IMR-90 (cell line): ENCODE data around the gene TAS2R3. TPM values are rescaled to one million over a fixed set of nuclear protein-coding genes. Genes with fewer than 3 reads are reported as not detected.

Experiments
- ATAC-seq: fragments of 200-7000 bp; cut with Tn5 transposase; 2 replicates; pipeline ENCODE4 v1.9.1; 2020; ENCODE audit warnings: low read depth, mild to moderate bottlenecking, moderate library complexity
- BruUV-seq: library from RNA; stranded (reverse); fragments of 400-500 nt; replicated peaks from 2 replicates; lab custom pipeline; 2021; lab: Mats Ljungman, UMichigan
- CTCF ChIA-PET: fragments of 300-600 bp; formaldehyde crosslinking; extraction: SDS; loops from one replicate; lab custom pipeline; 2021; ENCODE audit warnings: antibody characterized with exemption; lab: Yijun Ruan, JAX
- POLR2A ChIA-PET: fragments of 300-600 bp; sonication (Branson Sonifier 250); formaldehyde crosslinking; loops from one replicate; lab custom pipeline; 2022; ENCODE audit warnings: antibody characterized with exemption; ENCODE audit not compliant: unreplicated experiment; lab: Charles Lee
- DNase-seq: peaks from one replicate; pipeline ENCODE4 v3.0.0; 2013
- H2AFZ ChIP-seq: replicated peaks from 2 replicates; pipeline ENCODE3; 2013; ENCODE audit warnings: low read length, mild to moderate bottlenecking; ENCODE audit not compliant: poor library complexity
- H2AK5ac ChIP-seq: 2 replicates; pipeline ENCODE4 v1.6.1; 2013; ENCODE audit warnings: low read depth, low read length, inconsistent platforms
- H2AK9ac ChIP-seq: replicated peaks from 2 replicates; pipeline ENCODE3; 2013; ENCODE audit warnings: mild to moderate bottlenecking, low read depth, low read length, moderate library complexity; ENCODE audit not compliant: poor library complexity
- H2BK120ac ChIP-seq: 2 replicates; pipeline ENCODE4 v1.6.1; 2013; ENCODE audit warnings: low read depth, low read length, inconsistent platforms
- H2BK15ac ChIP-seq: 3 replicates; pipeline ENCODE4 v1.6.1; 2013; ENCODE audit warnings: low read depth, low read length, inconsistent platforms
- H2BK20ac ChIP-seq: 2 replicates; pipeline ENCODE4 v1.6.1; 2013; ENCODE audit warnings: low read depth, mild to moderate bottlenecking, inconsistent platforms, low read length, moderate library complexity
- H2BK5ac ChIP-seq: 2 replicates; pipeline ENCODE4 v1.6.1; 2013; ENCODE audit warnings: mild to moderate bottlenecking, low read depth, low read length, inconsistent platforms; ENCODE audit not compliant: poor library complexity, severe bottlenecking
- H3K14ac ChIP-seq: replicated peaks from 2 replicates; pipeline ENCODE4 v1.6.1; 2013; ENCODE audit warnings: low read depth, low read length, inconsistent platforms
- H3K18ac ChIP-seq: 2 replicates; pipeline ENCODE4 v1.6.1; 2013; ENCODE audit warnings: low read depth, low read length, control low read depth
- H3K23ac ChIP-seq: 2 replicates; pipeline ENCODE4 v1.6.1; 2013; ENCODE audit warnings: low read depth, low read length, inconsistent platforms
- H3K27ac ChIP-seq: 2 replicates; pipeline ENCODE4 v1.5.1; 2013; ENCODE audit warnings: mild to moderate bottlenecking, control low read depth, low read length; ENCODE audit not compliant: insufficient read depth
- H3K27me3 ChIP-seq: 2 replicates; pipeline ENCODE4 v1.6.1; 2013; ENCODE audit warnings: low read length; ENCODE audit not compliant: control insufficient read depth, insufficient read depth
- H3K36me3 ChIP-seq: 2 replicates; pipeline ENCODE4 v1.6.1; 2013; ENCODE audit warnings: low read length, mixed read lengths; ENCODE audit not compliant: control insufficient read depth, insufficient read depth
- H3K4ac ChIP-seq: 2 replicates; pipeline ENCODE4 v1.6.1; 2013; ENCODE audit warnings: low read depth, low read length, inconsistent platforms
- H3K4me1 ChIP-seq: 2 replicates; pipeline ENCODE4 v1.6.1; 2013; ENCODE audit warnings: low read length, mixed read lengths; ENCODE audit not compliant: control insufficient read depth, insufficient read depth
- H3K4me2 ChIP-seq: 2 replicates; pipeline ENCODE4 v1.6.1; 2013; ENCODE audit warnings: low read depth, mild to moderate bottlenecking, control low read depth, low read length, moderate library complexity
- H3K4me3 ChIP-seq: 2 replicates; pipeline ENCODE4 v1.5.1; 2013; ENCODE audit warnings: low read depth, mild to moderate bottlenecking, control low read depth, low read length, moderate library complexity; ENCODE audit not compliant: insufficient read depth
- H3K56ac ChIP-seq: 2 replicates; pipeline ENCODE4 v1.6.1; 2013; ENCODE audit warnings: low read length, inconsistent platforms; ENCODE audit not compliant: insufficient read depth; ENCODE audit errors: extremely low read depth
- H3K79me1 ChIP-seq, 2 experiments: 2 replicates each; pipeline ENCODE4 v1.6.1; 2013; ENCODE audit warnings: low read length in 2 of 2, inconsistent platforms in 1 of 2, low read depth in 1 of 2
- H3K9ac ChIP-seq: 2 replicates; pipeline ENCODE4 v1.6.1; 2013; ENCODE audit warnings: low read depth, low read length, control low read depth
- H3K9me1 ChIP-seq: 2 replicates; pipeline ENCODE4 v1.6.1; 2013; ENCODE audit warnings: low read length, inconsistent platforms; ENCODE audit not compliant: insufficient read depth
- H3K9me3 ChIP-seq: 2 replicates; pipeline ENCODE4 v1.6.1; 2013; ENCODE audit warnings: low read length; ENCODE audit not compliant: control insufficient read depth, insufficient read depth
- H4K20me1 ChIP-seq: 2 replicates; pipeline ENCODE4 v1.6.1; 2013; ENCODE audit warnings: low read length, inconsistent platforms; ENCODE audit not compliant: insufficient read depth
- H4K5ac ChIP-seq: 2 replicates; pipeline ENCODE4 v1.6.1; 2013; ENCODE audit warnings: mild to moderate bottlenecking, low read depth, low read length, control low read depth
- H4K8ac ChIP-seq, 2 experiments: 2 replicates each; pipeline ENCODE4 v1.6.1; 2013; ENCODE audit warnings: low read depth in 2 of 2, low read length in 2 of 2, control low read depth in 1 of 2, inconsistent platforms in 1 of 2
- H4K91ac ChIP-seq: 2 replicates; pipeline ENCODE4 v1.6.1; 2013; ENCODE audit warnings: low read depth, low read length, inconsistent platforms; ENCODE audit not compliant: insufficient read depth
- BHLHE40 ChIP-seq: fragments of 150-350 bp; IDR thresholded peaks from 2 replicates; pipeline ENCODE4 v1.6.1; 2016; ENCODE audit warnings: mild to moderate bottlenecking, low read depth, low read length
- CEBPB ChIP-seq: IDR thresholded peaks from 2 replicates; pipeline ENCODE4 v1.6.1; 2012; ENCODE audit warnings: low read depth, low read length, improper control_type of control experiment
- CHD1 ChIP-seq: IDR thresholded peaks from 2 replicates; pipeline ENCODE4 v1.6.1; 2012; ENCODE audit warnings: low read depth, low read length, improper control_type of control experiment
- FOS ChIP-seq: fragments of 150-350 bp; IDR thresholded peaks from 2 replicates; pipeline ENCODE4 v1.6.1; 2016; ENCODE audit warnings: low read depth, low read length
- MAFK ChIP-seq: IDR thresholded peaks from 2 replicates; pipeline ENCODE4 v1.6.1; 2012; ENCODE audit warnings: low read depth, low read length, improper control_type of control experiment
- MAZ ChIP-seq: IDR thresholded peaks from 2 replicates; pipeline ENCODE4 v1.6.1; 2012; ENCODE audit warnings: low read depth, mild to moderate bottlenecking, low read length, improper control_type of control experiment, moderate library complexity, borderline replicate concordance
- MXI1 ChIP-seq: IDR thresholded peaks from 2 replicates; pipeline ENCODE4 v1.6.1; 2012; ENCODE audit warnings: low read depth, mild to moderate bottlenecking, low read length, moderate library complexity, borderline replicate concordance
- NFE2L2 ChIP-seq: fragments of 150-350 bp; IDR thresholded peaks from 2 replicates; pipeline ENCODE4 v1.6.1; 2016; ENCODE audit warnings: low read depth, mild to moderate bottlenecking, low read length
- POLR2A ChIP-seq: IDR thresholded peaks from 2 replicates; pipeline ENCODE4 v1.6.1; 2012; ENCODE audit warnings: mild to moderate bottlenecking, low read depth, low read length
- RAD21 ChIP-seq: IDR thresholded peaks from 2 replicates; pipeline ENCODE4 v1.6.1; 2012; ENCODE audit warnings: low read length, improper control_type of control experiment
- RCOR1 ChIP-seq: IDR thresholded peaks from 2 replicates; pipeline ENCODE4 v1.6.1; 2012; ENCODE audit warnings: mild to moderate bottlenecking, low read length, improper control_type of control experiment; ENCODE audit not compliant: insufficient replicate concordance
- RFX5 ChIP-seq: IDR thresholded peaks from 2 replicates; pipeline ENCODE4 v1.8.0; 2012; ENCODE audit warnings: low read depth, mild to moderate bottlenecking, low read length, moderate library complexity
- WGBS, 2 experiments: methylation state at CpG; one replicate each; pipeline versions ENCODE4 v1.1.5 to v1.1.7; 2013; ENCODE audit warnings: missing lambda C conversion rate in 2 of 2; ENCODE audit not compliant: insufficient read length in 1 of 2; ENCODE audit errors: extremely low coverage in 2 of 2; 5-methylcytosine and 5-hydroxymethylcytosine counted together
- dilution Hi-C: fragments of 300-500 bp; cut with HindIII; formaldehyde crosslinking; loops from one replicate; pipeline ENCODE4 v1.14.3; 2018; ENCODE audit warnings: low sequenced_read_pairs; ENCODE audit not compliant: unreplicated experiment
- in situ Hi-C: fragments of 300-500 bp; cut with MboI; formaldehyde crosslinking; loops from 3 replicates; pipeline ENCODE4 v1.14.3; 2019; ENCODE audit warnings: low sequenced_read_pairs, inconsistent platforms, mixed read lengths
- intact Hi-C: fragments of 100-400 bp; cut with micrococcal nuclease; formaldehyde crosslinking; loops from 2 replicates; pipeline ENCODE4 v1.10.0; 2022
- polyA plus RNA-seq, 3 experiments: library from polyadenylated mRNA; depleted of rRNA; stranded (reverse); fragments of >200 nt; gene quantifications; 2 replicates each; pipeline ENCODE4 v1.2.3, GENCODE V29; 2012; ENCODE audit warnings: low replicate concordance in 1 of 3
- total RNA-seq: library from RNA; depleted of rRNA; stranded (reverse); fragments of >200 nt; gene quantifications from 2 replicates; pipeline ENCODE4 v1.2.3, GENCODE V29; 2012
- TF ChIP-seq, protein P1 (sequence below): fragments of 150-350 bp; IDR thresholded peaks from 2 replicates; pipeline ENCODE4 v1.6.1; 2017; ENCODE audit warnings: mild to moderate bottlenecking, antibody characterized with exemption, low read length, low read depth
- TF ChIP-seq, protein P2 (sequence below): fragments of 150-350 bp; IDR thresholded peaks from 2 replicates; pipeline ENCODE4 v1.6.1; 2016; ENCODE audit warnings: low read depth, mild to moderate bottlenecking, low read length, moderate library complexity, borderline replicate concordance
- TF ChIP-seq, protein P3 (sequence below): conservative IDR thresholded peaks from 2 replicates; pipeline ENCODE4 v1.5.1; 2012; ENCODE audit warnings: mild to moderate bottlenecking, low read depth, low read length, improper control_type of control experiment

Gene TAS2R3
- total and polyA plus RNA-seq, 2 of the 4 experiments (the other 2 are of a cell fraction): 0.72 TPM; not detected in 1

DNA sequence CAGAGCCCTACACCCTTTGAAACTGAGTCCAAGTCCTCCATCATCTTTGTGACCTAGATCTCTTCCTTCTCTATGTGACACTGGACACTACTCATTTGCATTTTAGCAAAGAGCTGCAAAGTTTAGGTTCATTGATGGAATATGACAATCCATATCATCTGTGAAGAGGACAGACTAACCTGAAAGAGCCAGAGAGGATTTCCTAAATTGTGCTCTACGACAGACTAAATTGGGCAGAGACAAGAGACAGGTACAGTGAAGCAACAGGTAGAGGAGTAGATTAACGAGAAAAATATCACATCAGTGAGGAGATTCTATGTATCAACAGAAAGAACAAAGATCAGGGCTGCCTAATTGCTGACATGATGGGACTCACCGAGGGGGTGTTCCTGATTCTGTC, at the start of gene TAS2R3 (continued):
- no peak for TF ChIP-seq FOS
- TF ChIP-seq MAZ: no peak

DNA sequence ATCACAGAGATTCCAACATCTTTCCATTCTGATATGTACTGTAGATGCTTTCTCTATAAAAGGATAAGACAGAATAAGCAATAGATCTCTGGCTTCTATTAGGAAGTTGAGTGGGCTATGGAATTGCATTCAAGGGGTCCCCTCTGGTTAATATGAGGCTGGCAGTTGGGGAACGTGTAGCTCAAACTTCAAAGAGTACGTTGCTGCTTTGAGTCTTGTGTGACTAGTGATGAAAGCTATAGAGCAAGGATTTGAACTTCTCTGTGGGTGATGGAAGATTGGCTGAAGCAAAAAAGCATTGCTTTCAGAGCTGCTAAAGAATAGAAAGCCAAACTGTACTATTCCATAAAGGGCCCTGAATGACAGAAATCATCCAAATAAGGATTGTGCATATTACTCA, 49.3 kb upstream of the TAS2R3 start:
- no CpG with 5 or more reads among the region's 2 CpGs for WGBS, 2 experiments
- Histone ChIP-seq H2AK5ac (no peak overlapping the region), H3K36me3 (no peaks in the 10 kb centered on the region), H3K4me3 (no peak overlapping the region), H3K79me1 (no peaks in the 10 kb centered on the region), H2AFZ (no peak overlapping the region), H3K4me1 (no peaks in the 10 kb centered on the region), H3K9me1 (no peaks in the 10 kb centered on the region), H3K4me2 (no peak overlapping the region), H3K14ac (no peak overlapping the region), H2BK5ac (no peak overlapping the region), H2BK120ac (no peak overlapping the region), H4K5ac (no peak overlapping the region), H3K27me3 (no peaks in the 10 kb centered on the region), H3K4ac (no peak overlapping the region), H4K20me1 (no peaks in the 10 kb centered on the region), H3K27ac (no peak overlapping the region), H2AK9ac (no peak overlapping the region), H3K18ac (no peak overlapping the region), H3K23ac (no peak overlapping the region), H2BK20ac (no peak overlapping the region), H3K56ac (no peak overlapping the region), H3K9ac (no peak overlapping the region), H2BK15ac (no peak overlapping the region), H4K8ac (no peak overlapping the region), H4K91ac (no peak overlapping the region), H3K9me3 (no peaks in the 10 kb centered on the region)
- CTCF ChIA-PET: interaction anchor here (1.2 kb wide), 1 partner anchor 64 kb away, joined by 3 read pairs; no protein-coding TSS in a partner anchor
- POLR2A ChIA-PET: no interaction called here
- in situ Hi-C loops (no loop called here), dilution Hi-C loops (no loop called here), intact Hi-C loops (no loop called here)
- DNase-seq (no peak), ATAC-seq (no peak)
- BruUV-seq: no TSS peak
- TF ChIP-seq RFX5 (no peak), CHD1 (no peak), RAD21 (no peak), POLR2A (no peak), BHLHE40 (no peak), MAZ (no peak), RCOR1 (no peak), MAFK (no peak), CEBPB (no peak), MXI1 (no peak), NFE2L2 (no peak)
- TF ChIP-seq, protein P1, sequence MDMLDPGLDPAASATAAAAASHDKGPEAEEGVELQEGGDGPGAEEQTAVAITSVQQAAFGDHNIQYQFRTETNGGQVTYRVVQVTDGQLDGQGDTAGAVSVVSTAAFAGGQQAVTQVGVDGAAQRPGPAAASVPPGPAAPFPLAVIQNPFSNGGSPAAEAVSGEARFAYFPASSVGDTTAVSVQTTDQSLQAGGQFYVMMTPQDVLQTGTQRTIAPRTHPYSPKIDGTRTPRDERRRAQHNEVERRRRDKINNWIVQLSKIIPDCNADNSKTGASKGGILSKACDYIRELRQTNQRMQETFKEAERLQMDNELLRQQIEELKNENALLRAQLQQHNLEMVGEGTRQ: no peak
- TF ChIP-seq, protein P2, sequence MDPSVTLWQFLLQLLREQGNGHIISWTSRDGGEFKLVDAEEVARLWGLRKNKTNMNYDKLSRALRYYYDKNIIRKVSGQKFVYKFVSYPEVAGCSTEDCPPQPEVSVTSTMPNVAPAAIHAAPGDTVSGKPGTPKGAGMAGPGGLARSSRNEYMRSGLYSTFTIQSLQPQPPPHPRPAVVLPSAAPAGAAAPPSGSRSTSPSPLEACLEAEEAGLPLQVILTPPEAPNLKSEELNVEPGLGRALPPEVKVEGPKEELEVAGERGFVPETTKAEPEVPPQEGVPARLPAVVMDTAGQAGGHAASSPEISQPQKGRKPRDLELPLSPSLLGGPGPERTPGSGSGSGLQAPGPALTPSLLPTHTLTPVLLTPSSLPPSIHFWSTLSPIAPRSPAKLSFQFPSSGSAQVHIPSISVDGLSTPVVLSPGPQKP: no peak
- TF ChIP-seq, protein P3, sequence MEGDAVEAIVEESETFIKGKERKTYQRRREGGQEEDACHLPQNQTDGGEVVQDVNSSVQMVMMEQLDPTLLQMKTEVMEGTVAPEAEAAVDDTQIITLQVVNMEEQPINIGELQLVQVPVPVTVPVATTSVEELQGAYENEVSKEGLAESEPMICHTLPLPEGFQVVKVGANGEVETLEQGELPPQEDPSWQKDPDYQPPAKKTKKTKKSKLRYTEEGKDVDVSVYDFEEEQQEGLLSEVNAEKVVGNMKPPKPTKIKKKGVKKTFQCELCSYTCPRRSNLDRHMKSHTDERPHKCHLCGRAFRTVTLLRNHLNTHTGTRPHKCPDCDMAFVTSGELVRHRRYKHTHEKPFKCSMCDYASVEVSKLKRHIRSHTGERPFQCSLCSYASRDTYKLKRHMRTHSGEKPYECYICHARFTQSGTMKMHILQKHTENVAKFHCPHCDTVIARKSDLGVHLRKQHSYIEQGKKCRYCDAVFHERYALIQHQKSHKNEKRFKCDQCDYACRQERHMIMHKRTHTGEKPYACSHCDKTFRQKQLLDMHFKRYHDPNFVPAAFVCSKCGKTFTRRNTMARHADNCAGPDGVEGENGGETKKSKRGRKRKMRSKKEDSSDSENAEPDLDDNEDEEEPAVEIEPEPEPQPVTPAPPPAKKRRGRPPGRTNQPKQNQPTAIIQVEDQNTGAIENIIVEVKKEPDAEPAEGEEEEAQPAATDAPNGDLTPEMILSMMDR: no peak
